ENCODE measurements around the gene THRA.

THRA gene

DNA sequence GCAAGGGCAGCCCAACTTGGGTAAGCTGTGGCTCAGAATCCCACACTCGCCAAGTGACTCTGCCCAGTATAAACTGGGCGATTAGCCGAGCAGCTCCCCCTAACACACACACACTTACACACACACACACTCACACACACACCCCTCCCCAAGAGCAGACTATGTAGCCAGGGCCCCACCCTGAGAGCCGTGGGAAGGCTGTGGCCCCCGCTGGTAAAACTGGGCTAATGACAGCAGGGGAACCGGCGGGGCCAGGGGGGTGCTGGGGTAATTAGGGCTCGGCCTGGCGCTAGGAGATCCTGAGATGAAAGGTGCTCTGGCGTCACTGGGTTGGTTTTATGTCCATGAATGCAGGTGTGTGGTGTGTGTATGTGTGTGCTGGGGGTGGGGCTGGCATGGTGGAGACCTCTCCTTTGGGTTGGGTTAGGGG is 1.1 kb upstream of the THRA start:
- ChIA-PET CTCF (interaction anchor here (0.5 to 2.1 kb wide), 7 partner anchors 8 to 333 kb away, joined by 3 to 19 read pairs (median 4); no protein-coding TSS in a partner anchor), POLR2A (ENCODE audit: low non-redundant PET) (no interaction called here)
- TF ChIP-seq, protein P1, sequence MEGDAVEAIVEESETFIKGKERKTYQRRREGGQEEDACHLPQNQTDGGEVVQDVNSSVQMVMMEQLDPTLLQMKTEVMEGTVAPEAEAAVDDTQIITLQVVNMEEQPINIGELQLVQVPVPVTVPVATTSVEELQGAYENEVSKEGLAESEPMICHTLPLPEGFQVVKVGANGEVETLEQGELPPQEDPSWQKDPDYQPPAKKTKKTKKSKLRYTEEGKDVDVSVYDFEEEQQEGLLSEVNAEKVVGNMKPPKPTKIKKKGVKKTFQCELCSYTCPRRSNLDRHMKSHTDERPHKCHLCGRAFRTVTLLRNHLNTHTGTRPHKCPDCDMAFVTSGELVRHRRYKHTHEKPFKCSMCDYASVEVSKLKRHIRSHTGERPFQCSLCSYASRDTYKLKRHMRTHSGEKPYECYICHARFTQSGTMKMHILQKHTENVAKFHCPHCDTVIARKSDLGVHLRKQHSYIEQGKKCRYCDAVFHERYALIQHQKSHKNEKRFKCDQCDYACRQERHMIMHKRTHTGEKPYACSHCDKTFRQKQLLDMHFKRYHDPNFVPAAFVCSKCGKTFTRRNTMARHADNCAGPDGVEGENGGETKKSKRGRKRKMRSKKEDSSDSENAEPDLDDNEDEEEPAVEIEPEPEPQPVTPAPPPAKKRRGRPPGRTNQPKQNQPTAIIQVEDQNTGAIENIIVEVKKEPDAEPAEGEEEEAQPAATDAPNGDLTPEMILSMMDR (conservative IDR thresholded peaks at IDR 0.05; ENCODE audit: low read depth): no peak
- no peak for DNase-seq (ENCODE audit: low spot score)
- peak overlapping the region; percentile 5; the same call in 1 of the 2 replicates for H3K27ac ChIP-seq

DNA sequence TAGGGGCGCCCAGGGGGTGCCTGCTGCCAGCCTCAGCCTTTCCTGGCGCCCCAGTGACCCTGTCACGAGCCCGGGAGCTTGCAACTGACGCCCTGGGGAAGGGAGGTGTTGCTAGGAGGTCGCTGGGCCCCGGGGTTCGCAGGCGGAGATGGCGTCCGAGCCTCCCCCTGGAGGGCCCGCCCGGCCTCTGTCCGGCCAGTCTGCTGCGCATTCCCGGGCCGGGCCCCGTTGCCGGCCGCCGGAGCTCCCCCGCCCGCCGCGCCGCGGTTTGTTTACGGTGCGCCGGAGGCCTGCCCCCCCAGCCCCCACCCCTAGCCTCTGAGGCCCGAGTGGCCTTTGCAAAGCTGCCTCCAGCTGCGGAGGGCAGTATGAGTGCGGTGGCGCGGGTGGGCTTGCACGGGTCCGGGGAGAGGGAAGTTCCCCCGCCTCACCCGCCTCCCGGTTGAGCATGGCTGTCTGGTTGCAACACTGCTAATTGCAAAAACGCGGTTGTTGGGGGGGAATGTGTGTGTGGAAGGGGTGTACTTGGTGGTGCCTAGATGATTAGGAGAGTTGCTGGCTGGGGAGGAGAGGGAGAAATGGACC is 514 bp downstream of the THRA start:
- CTCF ChIA-PET: interaction anchor here (0.6 to 2.1 kb wide), 5 partner anchors 10 to 48 kb away, joined by 3 to 19 read pairs (median 3); partner anchors contain the start of genes MED24 and NR1D1
- DNase-seq (ENCODE audit: low spot score): no peak
- POLR2A ChIA-PET (ENCODE audit: low non-redundant PET): no interaction called here
- TF ChIP-seq, protein P1 (conservative IDR thresholded peaks at IDR 0.05; ENCODE audit: low read depth): no peak
- H3K27ac ChIP-seq: peak overlapping the region; percentile 95

DNA sequence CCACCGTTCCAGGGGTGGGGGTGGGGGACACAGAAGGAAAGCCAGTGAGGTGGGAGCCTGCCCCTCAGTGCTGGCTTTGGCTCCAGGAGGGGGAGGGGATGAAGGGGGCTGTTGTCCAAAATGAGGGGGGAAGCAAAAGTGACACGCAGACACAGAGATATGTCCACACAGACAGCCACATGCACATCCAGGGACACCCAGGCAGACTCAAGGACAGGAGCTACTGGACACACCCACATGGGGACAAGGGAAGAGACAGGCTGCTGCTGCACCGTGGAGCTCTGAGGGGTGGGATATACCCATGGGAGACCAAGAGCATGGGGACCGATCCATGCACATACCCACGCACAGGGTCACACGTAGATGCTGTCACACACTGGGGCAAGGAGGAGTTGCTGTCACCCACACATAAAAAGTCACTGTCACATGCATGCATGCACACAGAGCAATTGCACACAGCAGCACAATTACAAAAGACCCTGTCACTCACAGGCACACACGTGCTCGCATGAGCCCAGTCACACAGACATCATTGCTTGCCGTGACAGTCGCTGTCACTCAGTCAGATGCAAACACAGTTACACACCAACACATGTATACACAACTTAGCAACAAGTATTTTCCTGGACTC is 1.3 kb downstream of the THRA start:
- CTCF ChIA-PET: interaction anchor here (1.3 to 2.1 kb wide), 3 partner anchors 11 to 47 kb away, joined by 3 to 22 read pairs (median 19); no protein-coding TSS in a partner anchor
- POLR2A ChIA-PET (ENCODE audit: low non-redundant PET): interaction anchor here (0.7 kb wide), 1 partner anchor 75 kb away, joined by 3 read pairs; no protein-coding TSS in a partner anchor
- DNase-seq (ENCODE audit: low spot score): no peak
- TF ChIP-seq, protein P1 (conservative IDR thresholded peaks at IDR 0.05; ENCODE audit: low read depth): no peak
- H3K27ac ChIP-seq: peak overlapping the region; percentile 95

DNA sequence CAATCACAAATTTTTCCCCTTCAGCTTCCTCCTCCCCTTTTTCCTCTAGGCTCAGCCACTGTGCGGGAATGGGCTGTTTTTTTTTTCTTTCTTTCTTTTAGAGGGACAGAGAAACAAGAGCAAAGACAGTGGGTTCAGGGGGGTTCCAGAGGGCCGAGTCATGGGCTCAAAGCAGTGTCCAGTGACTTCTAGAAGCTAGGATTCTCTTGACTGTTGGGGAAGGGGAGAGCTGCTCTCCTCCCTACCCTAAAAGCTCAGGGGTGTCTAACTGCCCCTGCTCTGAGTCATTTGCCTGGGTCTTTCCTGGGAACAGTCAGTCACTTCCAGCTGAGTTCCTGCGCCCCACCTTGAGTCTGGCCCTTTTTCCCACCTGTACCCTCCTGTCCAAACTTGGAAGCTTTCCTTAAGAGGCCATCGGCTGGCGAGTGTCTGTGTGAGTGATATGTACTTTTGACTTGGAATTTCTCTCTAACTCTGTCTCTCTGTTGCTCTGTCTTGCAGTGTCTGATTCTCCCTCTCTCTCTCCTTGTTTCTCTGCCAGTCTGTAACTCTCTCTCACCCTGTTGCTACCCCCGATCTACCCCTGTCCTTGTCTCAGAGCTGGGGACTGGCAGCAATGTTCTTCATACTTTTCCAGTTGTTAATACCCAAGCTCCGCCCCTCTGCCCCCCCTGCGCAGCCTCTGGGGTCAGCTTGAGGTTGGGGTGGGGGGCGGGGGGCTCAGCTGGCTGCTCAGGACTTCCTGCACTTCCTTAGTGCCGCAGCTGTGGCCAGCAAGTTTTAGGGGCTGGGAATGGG is 2.4 kb downstream of the THRA start:
- peak overlapping the region; percentile 95 for H3K27ac ChIP-seq
- ChIA-PET CTCF (interaction anchor here (0.6 to 2.0 kb wide), 3 partner anchors 10 to 143 kb away, joined by 3 to 22 read pairs (median 7); no protein-coding TSS in a partner anchor), POLR2A (ENCODE audit: low non-redundant PET) (no interaction called here)
- no peak for DNase-seq (ENCODE audit: low spot score)
- TF ChIP-seq, protein P1 (conservative IDR thresholded peaks at IDR 0.05; ENCODE audit: low read depth): no peak

DNA sequence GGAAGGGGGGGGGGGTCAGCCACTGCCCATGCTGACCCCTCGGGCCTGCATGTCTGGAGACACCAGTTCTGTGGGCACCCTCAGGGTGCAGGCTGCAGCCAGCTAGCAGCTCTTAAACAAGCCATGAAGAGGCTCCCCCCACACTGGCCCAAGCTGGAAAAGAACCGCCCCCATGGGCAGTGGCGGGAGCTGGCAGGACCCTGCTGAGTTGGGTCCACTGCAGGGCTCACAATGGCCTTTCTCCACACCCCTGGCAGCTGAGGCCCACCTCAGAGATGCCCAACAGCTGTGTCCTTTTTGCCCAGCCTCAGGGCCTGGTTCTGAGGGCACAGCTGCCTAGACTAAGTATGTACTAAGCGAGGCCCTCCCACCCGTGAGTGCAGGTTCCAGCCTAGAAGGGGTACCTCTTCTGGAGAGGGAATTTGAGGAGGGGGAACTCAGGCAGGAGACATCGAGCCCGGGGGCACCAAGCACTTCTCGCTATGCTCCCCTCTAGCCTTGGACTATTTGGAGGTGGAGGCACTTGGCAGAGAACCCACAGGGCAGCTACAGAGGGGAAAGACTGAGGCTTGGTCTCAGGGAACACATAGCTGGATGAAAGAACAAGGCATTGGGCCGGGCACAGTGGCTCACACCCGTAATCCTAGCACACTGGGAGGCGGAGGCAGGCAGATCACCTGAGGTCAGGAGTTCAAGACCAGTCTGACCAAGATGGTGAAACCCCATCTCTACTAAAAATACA is 3.2 kb downstream of the THRA start:
- TF ChIP-seq, protein P1 (conservative IDR thresholded peaks at IDR 0.05; ENCODE audit: low read depth): no peak
- H3K27ac ChIP-seq: peak overlapping the region; percentile 95
- CTCF ChIA-PET: interaction anchor here (0.6 to 2.0 kb wide), 6 partner anchors 9 to 144 kb away, joined by 3 to 22 read pairs (median 6); no protein-coding TSS in a partner anchor
- POLR2A ChIA-PET (ENCODE audit: low non-redundant PET): no interaction called here
- DNase-seq (ENCODE audit: low spot score): no peak
